Activated CD8-positive, alpha-beta memory T cell treated with anti-CD3 and anti-CD28 coated beads, Interleukin-2, amount 10 ng/mL, durations not matched to agents 7 days and 5 days (primary cell): ENCODE measurements around the gene JAGN1. TPM values are rescaled to one million over a fixed set of nuclear protein-coding genes. Genes with fewer than 3 reads are reported as not detected.

Experiments
- ATAC-seq: fragments of 150-1000 bp; cut with Tn5 transposase; one replicate; pipeline ENCODE4 v1.10.0; 2021; ENCODE audit warnings: moderate library complexity
- CTCF ChIA-PET: fragments of 350-600 bp; sonication (Branson Sonifier 250); formaldehyde crosslinking; loops from one replicate; lab custom pipeline; 2021; ENCODE audit warnings: antibody characterized with exemption; lab: Charles Lee
- DNase-seq: peaks from one replicate; pipeline ENCODE4 v3.0.0-alpha.2; 2020
- H3K27ac Mint-ChIP-seq: one replicate; pipeline ENCODE4 v1.8.0; 2021; ENCODE audit warnings: mild to moderate bottlenecking, mixed read lengths
- H3K27me3 Mint-ChIP-seq: one replicate; pipeline ENCODE4 v1.8.0; 2021; ENCODE audit warnings: mixed read lengths
- H3K36me3 Mint-ChIP-seq: one replicate; pipeline ENCODE4 v1.8.0; 2021; ENCODE audit warnings: mild to moderate bottlenecking, mixed read lengths
- H3K4me1 Mint-ChIP-seq: one replicate; pipeline ENCODE4 v1.8.0; 2021; ENCODE audit warnings: mixed read lengths
- H3K4me3 Mint-ChIP-seq: one replicate; pipeline ENCODE4 v1.8.0; 2021; ENCODE audit warnings: mild to moderate bottlenecking, moderate library complexity, mixed read lengths
- H3K9me3 Mint-ChIP-seq: one replicate; pipeline ENCODE4 v1.8.0; 2022; ENCODE audit warnings: low read depth, mixed read lengths
- total RNA-seq, 2 experiments: library from RNA; stranded (reverse); gene quantifications; one replicate each; pipeline ENCODE4 v1.2.3, GENCODE V29; 2021

Gene JAGN1
- total RNA-seq, 2 experiments from 2014 or later: 27.9 to 44.0 TPM

GRCh38 chr3:9940746-9941145 is 50.3 kb downstream of the JAGN1 start:
- DNase-seq (no peak), ATAC-seq (no peak)
- Mint-ChIP-seq H3K4me1 (peaks cover 6% of the 10 kb centered on the region), H3K27ac (no peak overlapping the region), H3K9me3 (no peaks in the 10 kb centered on the region), H3K36me3 (peaks cover 7% of the 10 kb centered on the region), H3K4me3 (no peak overlapping the region), H3K27me3 (no peaks in the 10 kb centered on the region)
- CTCF ChIA-PET: interaction anchor here (0.7 kb wide), 1 partner anchor 8 kb away, joined by 3 read pairs; no protein-coding TSS in a partner anchor

- CTCF ChIA-PET: interaction anchor here (1.9 kb wide), 1 partner anchor 10 kb away, joined by 24 read pairs; the partner anchor contains the start of gene CRELD1
- Mint-ChIP-seq H3K27me3 (no peaks in the 10 kb centered on the region), H3K9me3 (no peaks in the 10 kb centered on the region), H3K4me1 (peaks cover 3% of the 10 kb centered on the region), H3K27ac (peak overlapping the region; percentile 18), H3K36me3 (peaks cover 7% of the 10 kb centered on the region), H3K4me3 (no peak overlapping the region)
- DNase-seq (no peak), ATAC-seq (no peak)
These were observed 51.8 kb downstream of the JAGN1 start for GRCh38 chr3:9942164-9942563.

DNA sequence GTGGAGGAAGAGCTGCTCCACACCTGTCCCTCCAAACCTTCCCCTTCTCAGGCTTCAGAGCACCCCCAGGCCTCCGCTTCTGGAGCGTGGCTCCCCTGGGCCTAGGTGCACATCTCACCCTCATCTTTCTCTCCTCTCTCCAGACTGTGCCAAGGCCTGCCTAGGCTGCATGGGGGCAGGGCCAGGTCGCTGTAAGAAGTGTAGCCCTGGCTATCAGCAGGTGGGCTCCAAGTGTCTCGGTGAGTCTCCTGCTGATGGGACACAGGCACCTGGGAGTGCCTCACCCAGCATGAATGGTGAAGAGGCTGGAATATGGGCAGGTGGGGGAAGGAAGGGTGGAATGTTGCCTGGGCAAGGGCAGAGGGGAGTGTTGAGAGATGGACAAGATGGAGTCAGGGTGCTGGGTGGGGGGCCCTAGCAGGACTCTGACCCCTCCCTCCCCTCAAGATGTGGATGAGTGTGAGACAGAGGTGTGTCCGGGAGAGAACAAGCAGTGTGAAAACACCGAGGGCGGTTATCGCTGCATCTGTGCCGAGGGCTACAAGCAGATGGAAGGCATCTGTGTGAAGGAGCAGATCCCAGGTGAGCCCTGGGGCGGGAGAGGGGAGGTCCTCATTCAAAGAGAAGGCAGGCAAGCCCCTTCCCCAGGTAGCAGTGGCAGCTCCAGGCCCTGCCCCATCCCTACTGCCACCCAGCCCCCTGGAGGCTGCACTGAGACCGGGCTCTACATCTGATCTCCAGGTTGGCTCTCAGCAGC is 52.7 kb downstream of the JAGN1 start:
- CTCF ChIA-PET: interaction anchor here (1.9 kb wide), 2 partner anchors 10 to 11 kb away, joined by 14 to 24 read pairs; partner anchors contain the start of gene CRELD1
- no peaks in the 10 kb centered on the region for H3K9me3 Mint-ChIP-seq
- peak overlapping the region; percentile 25 for H3K27ac Mint-ChIP-seq
- no peak for ATAC-seq
- no peak overlapping the region for H3K4me3 Mint-ChIP-seq
- H3K36me3 Mint-ChIP-seq: peaks cover 5% of the 10 kb centered on the region
- peaks cover 2% of the 10 kb centered on the region for H3K4me1 Mint-ChIP-seq
- DNase-seq: no peak
- no peaks in the 10 kb centered on the region for H3K27me3 Mint-ChIP-seq

Other genes starting within 250 kb of the JAGN1 start
- 10 to 100 TPM; 50.5 to 52.7 TPM for gene MTMR14, start 241.1 kb upstream of the JAGN1 start, total RNA-seq
- not detected for gene CPNE9, start 186.8 kb upstream of the JAGN1 start, total RNA-seq
- gene BRPF1, start 158.9 kb upstream of the JAGN1 start, total RNA-seq: 10 to 100 TPM; 48.1 to 50.1 TPM
- 10 to 100 TPM; 32.1 to 34.5 TPM for gene OGG1, start 140.7 kb upstream of the JAGN1 start, total RNA-seq
- gene CAMK1, start 120.7 kb upstream of the JAGN1 start, total RNA-seq: 10 to 100 TPM; 31.7 to 57.7 TPM
- 10 to 100 TPM; 89.8 to 90.6 TPM for gene TADA3, start 98.1 kb upstream of the JAGN1 start, total RNA-seq
- gene ARPC4, start 97.5 kb upstream of the JAGN1 start, total RNA-seq: 100 to 1,000 TPM; 274 to 300 TPM
- gene TTLL3, start 80.3 kb upstream of the JAGN1 start, total RNA-seq: 10 to 100 TPM; 40.4 to 77.5 TPM
- gene RPUSD3, start 46.6 kb upstream of the JAGN1 start, total RNA-seq: 10 to 100 TPM; 61.7 to 77.6 TPM
- not detected for gene CIDEC, start 10.4 kb upstream of the JAGN1 start, total RNA-seq
- 1 to 10 TPM in 1 of 2 experiments, under 1 TPM in 1; 0.68 to 1.9 TPM for gene IL17RE, start 12.2 kb downstream of the JAGN1 start, total RNA-seq
- under 1 TPM; 0.30 to 0.41 TPM for gene IL17RC, start 26.5 kb downstream of the JAGN1 start, total RNA-seq
- gene CRELD1, start 43.2 kb downstream of the JAGN1 start, total RNA-seq: 10 to 100 TPM; 17.4 to 18.9 TPM
- gene PRRT3, start 61.8 kb downstream of the JAGN1 start, total RNA-seq: 1 to 10 TPM; 3.5 to 6.4 TPM
- gene EMC3, start 96.2 kb downstream of the JAGN1 start, total RNA-seq: 10 to 100 TPM; 52.5 to 63.8 TPM
- 100 to 1,000 TPM in 1 of 2 experiments, 10 to 100 TPM in 1; 75.1 to 109 TPM for gene FANCD2, start 135.8 kb downstream of the JAGN1 start, total RNA-seq
- not detected for gene FANCD2OS, start 217.6 kb downstream of the JAGN1 start, total RNA-seq
- 100 to 1,000 TPM in 1 of 2 experiments, 10 to 100 TPM in 1; 86.9 to 106 TPM for gene BRK1, start 225.1 kb downstream of the JAGN1 start, total RNA-seq